CD4-positive, alpha-beta T cell treated with Interleukin-21 for 1 hour (primary cell): ENCODE measurements around the gene RUNX1.

ENCODE experiments used
- DNase-seq: peaks from one replicate; pipeline ENCODE4 v3.0.0-alpha.2; 2020

RUNX1 gene

DNA sequence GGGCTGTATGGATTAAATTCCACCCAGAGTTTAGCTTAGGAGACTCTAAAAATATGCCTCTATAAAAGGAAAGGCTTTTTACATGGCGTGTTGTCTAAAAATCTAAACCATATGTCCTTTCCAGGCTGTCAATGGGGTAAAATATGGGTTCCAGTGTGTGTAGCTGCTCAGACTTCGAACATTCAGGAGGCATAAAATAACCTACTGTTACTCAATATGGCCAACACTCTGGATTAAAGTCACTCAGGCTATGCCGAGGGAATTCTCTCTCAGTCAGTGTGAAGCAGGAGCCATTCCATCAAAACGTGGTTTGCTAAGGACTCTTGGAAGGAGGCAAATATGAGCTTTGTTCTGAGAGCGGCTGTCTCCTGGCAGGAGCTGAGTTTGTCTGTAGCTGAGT is 135.3 kb downstream of the RUNX1 start:
- no peak for DNase-seq

DNA sequence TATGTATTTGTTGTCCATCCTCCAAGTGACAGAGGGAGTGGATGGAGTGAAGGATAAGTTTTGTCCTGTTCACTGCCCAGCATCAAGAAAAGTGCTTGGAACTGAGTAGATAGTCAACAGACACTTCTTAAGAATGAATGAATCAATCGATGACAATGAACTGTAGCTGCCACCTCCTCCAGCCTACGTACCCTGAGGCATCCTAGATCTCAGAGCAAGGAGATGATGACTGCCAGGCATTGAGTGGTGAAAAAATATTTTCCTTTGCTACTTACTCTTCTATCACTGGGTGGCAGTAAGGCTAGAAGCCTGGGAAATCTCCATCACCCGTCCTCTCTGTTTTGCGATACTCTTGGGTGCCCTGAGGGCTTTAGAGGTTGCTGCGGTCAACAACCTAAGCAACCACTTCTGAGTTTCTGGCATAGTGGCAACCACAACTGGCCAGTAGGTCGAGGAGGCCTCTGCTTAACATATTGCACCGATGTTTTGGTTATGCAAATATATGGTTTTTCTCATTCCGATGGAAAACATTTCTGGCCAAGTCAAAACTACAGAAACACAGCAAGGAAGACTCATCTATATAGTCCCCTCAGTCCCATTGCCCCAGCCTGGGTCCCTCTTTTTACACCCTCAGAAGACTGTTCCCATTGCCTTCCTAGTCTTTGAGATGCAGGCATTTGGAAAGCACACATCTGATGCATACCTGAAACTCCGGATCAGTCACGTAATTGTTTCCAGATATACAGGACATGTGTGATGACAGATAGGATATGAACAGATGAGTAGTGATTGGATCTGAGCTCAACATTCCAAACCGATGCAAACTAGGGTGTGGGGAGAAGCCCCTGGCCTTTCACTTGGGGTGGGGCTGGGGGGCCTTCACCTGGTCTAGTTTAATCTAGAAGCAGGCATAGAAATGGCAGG is 136.8 kb downstream of the RUNX1 start:
- DNase-seq, result no peak

DNA sequence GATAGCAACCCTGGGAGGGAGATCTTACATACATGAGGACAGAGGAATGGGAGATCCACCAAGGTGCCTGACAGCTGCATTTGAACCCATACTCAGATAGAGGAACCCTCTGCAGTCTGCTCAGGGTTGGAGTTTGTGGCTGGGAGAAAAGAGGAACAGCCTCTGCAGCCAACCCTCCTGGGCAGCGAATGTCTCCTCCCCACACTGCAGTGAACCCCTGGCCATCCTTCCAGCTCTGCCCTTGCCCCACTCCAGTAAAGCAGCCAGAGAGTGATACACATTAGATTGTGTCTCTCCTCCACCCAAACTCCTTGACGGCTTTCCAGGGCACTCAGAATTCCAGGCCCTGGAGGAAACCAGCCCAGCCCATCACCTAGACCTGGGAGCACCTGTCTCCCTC is 137.7 kb downstream of the RUNX1 start:
- no peak for DNase-seq

DNA sequence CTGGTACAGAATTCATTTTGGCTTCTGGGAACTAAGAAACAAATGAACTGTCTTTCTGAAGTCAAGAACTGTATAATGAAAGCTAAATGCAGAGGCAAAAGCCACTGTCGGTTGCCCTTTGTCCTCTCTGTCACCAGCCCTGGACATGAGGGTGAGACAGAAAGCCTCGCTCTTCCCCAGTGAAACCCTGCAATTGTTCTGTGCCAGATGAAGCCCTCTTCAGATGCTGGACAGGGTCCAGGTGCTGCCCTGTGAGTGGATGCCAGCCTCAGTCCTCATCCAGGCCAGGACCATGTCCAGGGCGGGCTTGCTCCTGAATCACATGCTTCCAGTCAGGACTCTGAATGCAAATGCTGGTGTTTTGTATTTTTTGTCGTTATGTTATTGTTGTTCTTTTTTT is 138.7 kb downstream of the RUNX1 start:
- DNase-seq, result no peak

DNA sequence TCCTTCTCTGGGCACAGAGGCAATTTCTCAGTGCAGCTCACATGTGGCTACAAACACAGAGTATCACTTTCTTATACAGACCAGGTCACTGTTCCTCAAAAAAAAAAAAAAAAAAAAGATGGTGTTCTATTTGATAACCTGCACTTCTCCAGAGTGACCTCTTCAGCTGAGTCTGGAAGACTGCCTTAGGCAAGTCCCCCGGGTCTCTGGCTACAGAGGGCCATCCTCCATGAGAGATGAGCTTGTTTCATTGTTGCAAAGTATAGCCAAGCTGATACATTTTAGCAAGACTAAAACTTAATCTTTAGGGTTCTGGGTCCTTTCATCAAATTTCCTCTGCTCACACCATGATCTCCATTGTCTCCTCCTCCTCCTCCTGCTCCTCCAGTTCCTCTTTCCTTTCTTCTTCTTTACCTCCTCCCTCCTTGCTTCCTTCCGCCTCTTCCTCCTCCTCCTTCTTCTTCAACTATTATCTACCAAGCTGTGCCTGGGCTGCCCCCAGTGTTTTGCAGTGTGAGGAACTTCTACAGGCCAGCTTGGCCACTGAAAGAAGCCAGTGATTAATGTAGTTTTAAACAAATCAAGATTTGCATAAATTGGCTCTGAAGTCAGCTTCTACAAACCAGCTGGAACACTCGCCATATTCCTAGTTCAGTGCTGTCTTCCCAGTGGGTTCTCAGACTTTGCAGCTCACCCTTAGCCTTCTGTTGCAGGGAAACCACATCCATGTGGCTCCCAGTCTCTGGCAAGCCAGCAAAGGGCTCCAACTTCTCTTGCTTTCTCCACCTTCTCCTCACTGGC is 139.4 kb downstream of the RUNX1 start:
- no peak for DNase-seq

DNA sequence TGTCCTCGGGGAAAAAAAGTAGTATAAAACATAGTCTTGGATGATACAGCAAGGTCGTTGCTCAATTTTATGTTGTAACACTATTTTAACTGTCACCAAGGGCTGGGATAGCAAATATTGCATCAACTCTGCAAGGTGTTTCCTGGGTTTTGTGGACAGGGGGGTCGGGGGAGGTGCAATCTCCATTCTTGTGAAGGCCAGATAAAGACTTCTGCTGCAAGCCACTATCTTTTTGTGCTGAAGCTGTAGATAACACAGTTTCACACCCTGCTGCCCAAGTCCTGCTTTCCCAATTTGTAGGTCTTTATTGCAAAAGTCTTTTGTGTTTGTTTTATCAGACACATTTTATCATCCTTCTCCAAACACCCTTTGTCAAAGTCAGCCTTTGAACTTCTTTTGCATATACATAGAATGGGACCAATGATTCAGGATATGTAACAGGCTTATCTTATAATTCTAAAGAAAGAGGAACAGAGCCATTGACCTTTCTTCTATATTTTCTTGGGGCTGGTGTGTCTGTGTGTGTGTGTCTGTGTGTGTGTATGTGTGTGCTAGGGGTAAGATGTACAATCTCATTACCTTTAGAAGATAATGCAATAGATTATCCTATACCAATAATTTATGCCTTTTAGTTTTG is 140.6 kb downstream of the RUNX1 start:
- no peak for DNase-seq

DNA sequence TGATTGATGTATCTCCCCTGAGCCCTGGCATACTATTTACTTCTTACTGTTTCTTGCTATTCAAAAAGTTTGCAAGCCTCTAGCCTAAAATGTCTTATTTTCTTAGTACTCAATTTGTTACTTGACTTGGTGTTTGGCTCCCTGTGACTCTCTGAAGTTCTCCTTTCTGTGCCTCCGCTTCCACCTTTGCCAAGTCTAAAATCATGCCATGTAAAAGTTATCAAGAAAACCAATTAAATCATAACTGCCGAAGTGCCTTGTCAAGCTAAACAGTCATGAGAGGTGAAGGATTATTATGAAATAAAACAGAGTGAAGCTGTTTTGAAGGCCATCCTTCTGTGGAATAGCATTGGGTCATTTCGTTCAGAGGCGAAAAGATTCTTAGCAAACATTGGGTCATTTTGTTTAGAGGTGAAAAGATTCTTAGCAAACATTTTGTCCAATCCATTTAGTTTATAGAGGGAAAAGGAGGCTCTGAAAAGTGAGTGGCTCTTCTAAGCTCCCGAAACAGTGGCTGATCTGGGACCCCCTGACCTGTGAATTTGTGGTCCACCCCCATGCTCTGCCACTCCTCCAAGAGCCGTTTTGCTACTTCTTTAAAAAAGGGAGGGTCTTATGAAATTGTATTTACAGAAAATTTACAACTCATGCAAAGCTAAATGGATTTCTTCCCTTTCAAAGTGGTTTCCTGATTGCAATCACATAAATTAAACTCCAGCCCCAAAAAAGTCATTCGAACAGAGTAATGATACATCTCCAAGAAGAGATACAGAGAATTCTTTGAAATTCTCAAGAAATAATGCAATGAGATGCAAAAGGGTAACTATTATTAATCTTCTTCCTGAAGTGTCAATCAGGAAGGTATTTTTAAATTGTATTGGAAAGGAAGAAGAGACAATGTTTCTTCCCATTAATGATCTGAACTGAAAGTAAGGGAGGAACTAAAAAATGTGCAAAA is 141.4 kb downstream of the RUNX1 start:
- no peak for DNase-seq

DNA sequence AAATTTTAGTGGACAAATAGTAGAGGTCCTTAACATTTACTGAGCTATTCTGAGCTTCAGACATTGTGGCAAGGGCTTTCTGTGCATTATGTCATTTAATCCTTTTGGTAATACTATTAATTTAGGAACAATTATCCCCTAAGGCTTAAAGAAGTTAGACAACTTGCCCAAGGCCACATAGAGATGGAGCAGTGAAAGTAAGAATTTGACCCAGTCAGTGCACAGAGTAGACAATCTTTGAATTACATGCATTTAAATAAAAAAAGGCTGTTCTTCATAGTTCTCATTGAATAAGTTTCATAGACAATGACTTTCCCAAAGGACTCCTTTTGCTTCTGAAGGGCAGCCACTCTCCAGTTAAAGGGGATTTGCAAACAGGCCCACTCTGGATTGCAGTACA is 142.7 kb downstream of the RUNX1 start:
- DNase-seq, result no peak

DNA sequence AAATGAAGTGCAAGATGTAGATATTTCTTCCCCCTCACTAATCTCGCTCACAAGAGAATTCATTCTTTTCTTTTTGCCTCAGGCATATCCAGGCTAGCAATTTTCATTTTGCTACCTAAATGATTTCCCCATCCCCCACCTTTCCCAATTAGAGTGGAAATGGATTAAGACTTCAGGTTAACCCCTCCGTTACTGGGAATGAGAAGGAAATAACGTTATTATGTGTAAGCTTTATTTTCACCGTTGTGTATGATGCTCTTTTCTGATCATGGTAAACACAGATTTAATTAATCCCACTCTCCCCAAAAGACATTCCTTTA is 143.9 kb downstream of the RUNX1 start:
- DNase-seq, result no peak

DNA sequence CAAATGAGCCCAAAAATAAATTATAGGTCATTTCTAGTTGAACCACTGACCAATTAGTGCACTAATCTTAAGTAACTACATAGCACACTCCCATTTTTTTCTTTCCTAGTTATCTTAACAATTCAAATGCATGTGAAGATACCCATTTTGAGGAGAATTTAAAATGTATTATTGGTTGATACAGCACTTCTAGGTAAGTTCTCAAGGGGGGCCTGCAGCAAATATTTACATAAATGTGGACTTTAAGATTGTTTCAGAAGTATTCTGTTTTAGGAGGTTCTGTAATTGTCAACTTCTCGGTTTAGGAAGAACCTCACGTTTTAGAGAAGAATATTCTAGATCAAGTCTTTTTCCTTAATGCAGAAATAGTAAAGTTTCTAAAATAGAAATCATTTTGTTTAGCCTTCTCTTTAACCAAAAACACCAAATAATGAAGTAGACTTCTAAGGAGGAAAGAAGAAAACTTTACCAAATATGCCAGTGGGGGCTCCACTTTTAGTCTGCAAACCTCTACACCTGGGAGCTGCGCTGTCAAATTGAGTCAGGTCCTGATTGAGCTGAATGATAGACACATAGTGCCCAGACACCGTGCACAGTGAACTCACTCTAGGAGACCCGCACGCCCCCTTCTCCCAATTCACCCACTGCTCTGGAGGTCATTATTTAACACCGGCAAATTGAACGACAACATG is 144.4 kb downstream of the RUNX1 start:
- DNase-seq, result no peak

DNA sequence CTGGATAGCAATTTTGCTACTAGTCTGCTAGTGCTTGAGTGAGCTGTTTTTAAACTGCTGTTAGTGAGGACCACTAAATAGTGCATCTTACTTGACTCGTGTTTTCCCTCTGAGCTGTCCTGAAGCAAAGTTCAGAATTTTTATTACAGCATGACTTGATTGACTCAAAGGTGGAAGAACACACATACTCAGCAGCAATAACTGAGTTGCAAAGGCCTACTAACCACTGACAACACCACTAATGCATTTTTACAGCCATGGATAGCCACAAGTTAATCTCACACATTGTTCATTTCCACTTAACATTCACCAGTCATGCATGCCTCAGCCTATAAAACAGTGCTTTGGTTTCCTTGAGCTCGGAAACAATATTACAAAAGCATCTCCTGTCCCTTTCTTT is 148.7 kb downstream of the RUNX1 start:
- no peak for DNase-seq

DNA sequence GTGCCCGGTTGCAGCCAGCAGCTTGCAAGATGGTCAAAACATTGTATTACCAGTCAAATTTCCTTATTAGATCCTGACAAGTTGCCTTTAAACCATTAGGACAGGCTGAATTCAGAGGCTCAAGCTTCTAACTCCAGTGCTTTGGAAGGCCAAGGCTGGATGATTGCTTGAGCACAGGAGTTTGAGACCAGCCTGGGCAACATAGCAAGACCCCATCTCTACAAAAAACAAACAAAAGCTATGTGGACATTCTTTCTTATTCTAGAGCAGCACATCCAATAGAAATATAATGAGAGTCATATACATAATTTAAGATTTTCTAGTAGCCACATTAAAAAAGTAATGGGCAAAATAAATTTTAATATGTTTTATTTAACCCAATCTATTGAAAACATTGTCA is 149.3 kb downstream of the RUNX1 start:
- no peak for DNase-seq

DNA sequence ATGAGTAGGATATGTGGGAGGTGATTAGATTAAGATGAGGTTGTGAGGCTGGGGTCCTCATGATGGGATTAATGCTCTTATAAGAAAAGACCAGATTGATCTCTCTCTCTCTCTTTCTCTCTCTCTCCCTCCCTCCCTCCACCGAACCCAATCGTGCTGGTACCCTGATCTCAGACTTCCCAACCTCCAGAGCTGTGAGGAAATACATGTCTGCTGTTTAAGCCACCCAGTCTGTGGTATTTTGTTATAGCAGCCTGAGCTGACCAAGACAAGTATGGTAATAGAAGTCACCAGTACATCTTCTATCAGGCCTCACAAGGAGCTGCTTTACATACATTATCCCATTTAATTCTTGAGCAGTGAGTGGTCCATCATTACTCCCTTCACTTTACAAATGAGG is 149.8 kb downstream of the RUNX1 start:
- no peak for DNase-seq

DNA sequence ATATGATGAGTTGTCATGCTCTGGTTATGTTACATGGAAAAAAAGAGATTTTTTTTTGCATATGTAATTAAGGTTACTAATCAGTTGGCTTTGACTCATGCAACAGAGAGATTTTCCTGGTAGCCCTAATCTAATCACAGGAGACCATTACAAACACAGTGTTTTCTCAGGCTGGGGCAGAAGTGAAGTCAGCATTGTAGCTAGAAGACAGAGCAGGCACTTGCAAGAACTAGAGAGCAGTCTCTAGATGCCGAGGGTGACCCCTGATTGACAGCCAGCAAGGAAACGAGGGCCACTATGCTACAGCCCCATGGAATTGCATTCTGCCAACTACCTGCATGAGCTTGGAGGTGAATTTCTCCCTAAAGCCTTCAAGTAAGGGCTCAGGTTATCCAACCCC is 151.3 kb downstream of the RUNX1 start:
- no peak for DNase-seq

DNA sequence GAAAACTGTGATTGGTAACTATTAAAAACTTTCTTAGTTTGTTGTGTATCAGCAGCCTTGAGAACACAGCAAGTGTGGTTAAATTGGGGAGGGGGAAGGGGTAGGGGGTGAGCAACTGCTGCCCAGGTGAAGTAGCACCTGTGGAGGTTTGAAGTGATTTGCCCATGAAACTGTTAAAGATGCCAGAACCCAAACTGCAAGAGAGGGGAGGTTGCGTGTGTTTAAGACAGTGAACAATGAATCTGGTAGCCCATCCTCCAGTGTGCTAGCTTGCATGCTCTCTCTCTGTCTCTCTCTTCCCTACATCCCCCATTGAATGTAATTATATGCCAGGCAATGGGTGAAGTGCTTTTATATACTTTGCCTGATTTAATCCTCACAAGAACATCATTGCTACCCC is 154.7 kb downstream of the RUNX1 start:
- no peak for DNase-seq

DNA sequence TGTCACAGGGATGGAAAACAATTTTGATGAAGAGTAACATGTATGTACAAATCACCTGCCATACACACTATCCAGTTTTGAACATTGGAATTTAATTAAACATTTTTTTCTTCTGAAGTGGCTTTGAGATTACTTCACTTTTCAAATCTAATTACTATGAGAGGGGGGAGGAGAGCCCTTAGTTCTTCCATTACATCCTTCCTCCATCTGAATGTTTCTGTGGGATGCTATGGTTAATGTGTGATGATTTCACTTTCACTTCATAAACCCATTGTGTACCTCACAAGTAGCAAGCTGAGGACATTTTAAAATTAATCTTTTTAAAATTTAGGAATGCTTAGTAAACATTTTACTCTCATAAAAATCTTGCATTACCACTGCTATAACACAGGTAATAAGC is 156.9 kb downstream of the RUNX1 start:
- DNase-seq, result peak; percentile 17

DNA sequence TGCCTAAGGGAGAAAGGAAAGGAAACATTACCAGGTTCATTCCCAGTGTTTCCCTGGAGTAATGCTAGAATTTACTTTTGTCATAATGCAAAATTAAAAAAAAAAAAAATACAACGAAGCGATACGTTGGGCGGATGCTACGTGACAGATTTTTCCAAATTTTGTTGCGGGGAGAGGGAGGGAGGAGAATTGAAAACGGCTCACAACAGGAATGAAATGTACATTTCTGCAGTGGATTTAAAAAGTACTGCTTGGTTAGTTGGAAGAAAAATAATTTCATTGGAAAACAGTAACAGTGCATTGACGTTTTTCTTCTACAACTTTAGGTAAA is 157.5 kb downstream of the RUNX1 start:
- no peak for DNase-seq

DNA sequence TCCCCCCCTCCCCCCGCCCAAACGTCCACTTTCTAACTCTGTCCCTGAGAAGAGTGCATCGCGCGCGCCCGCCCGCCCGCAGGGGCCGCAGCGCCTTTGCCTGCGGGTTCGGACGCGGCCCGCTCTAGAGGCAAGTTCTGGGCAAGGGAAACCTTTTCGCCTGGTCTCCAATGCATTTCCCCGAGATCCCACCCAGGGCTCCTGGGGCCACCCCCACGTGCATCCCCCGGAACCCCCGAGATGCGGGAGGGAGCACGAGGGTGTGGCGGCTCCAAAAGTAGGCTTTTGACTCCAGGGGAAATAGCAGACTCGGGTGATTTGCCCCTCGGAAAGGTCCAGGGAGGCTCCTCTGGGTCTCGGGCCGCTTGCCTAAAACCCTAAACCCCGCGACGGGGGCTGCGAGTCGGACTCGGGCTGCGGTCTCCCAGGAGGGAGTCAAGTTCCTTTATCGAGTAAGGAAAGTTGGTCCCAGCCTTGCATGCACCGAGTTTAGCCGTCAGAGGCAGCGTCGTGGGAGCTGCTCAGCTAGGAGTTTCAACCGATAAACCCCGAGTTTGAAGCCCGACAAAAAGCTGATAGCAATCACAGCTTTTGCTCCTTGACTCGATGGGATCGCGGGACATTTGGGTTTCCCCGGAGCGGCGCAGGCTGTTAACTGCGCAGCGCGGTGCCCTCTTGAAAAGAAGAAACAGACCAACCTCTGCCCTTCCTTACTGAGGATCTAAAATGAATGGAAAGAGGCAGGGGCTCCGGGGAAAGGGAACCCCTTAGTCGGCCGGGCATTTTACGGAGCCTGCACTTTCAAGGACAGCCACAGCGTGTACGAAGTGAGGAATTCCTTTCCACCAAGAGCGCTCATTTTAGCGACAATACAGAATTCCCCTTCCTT is 158.1 kb downstream of the RUNX1 start:
- no peak for DNase-seq

DNA sequence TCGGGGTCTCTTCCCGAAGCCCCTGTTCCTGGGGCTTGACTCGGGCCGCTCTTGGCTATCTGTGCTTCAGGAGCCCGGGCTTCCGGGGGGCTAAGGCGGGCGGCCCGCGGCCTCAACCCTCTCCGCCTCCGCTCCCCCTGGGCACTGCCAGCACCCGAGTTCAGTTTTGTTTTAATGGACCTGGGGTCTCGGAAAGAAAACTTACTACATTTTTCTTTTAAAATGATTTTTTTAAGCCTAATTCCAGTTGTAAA is 158.7 kb downstream of the RUNX1 start:
- no peak for DNase-seq

DNA sequence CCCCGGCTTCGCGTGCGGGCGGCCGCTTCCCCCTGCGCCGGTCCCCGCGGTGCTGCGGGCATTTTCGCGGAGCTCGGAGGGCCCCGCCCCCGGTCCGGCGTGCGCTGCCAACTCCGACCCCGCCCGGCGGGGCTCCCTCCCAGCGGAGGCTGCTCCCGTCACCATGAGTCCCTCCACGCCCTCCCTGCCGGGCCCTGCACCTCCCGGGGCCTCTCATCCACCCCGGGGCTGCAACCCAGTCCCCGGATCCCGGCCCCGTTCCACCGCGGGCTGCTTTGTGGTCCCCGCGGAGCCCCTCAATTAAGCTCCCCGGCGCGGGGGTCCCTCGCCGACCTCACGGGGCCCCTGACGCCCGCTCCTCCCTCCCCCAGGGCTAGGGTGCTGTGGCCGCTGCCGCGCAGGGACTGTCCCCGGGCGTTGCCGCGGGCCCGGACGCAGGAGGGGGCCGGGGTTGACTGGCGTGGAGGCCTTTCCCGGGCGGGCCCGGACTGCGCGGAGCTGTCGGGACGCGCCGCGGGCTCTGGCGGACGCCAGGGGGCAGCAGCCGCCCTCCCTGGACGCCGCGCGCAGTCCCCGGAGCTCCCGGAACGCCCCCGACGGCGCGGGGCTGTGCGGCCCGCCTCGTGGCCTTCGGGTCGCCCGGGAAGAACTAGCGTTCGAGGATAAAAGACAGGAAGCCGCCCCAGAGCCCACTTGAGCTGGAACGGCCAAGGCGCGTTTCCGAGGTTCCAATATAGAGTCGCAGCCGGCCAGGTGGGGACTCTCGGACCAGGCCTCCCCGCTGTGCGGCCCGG is 159.2 kb downstream of the RUNX1 start:
- peak; percentile 72 for DNase-seq

DNA sequence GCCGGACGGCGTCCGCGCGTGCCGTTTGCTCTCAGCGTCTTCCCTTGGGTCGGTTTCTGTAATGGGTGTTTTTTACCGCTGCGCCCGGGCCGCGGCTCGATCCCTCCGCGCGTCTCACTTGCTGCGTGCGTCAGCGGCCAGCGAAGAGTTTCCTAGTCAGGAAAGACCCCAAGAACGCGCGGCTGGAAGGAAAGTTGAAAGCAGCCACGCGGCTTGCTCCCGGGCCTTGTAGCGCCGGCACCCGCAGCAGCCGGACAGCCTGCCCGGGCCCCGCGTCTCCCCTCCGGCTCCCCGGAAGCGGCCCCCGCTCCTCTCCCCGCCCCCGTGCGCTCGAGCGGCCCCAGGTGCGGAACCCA is 159.8 kb downstream of the RUNX1 start:
- peak; percentile 47 for DNase-seq
